Effector CD8-positive, alpha-beta T cell (primary cell): ENCODE measurements around the gene MIGA1.
"Not testable (repeated sequence)": the region's sequence is repeated elsewhere in the genome, so short reads cannot be mapped to it uniquely, and the experiment has no call there.

ENCODE experiments used
- DNase-seq: peaks from one replicate; lab custom pipeline; 2025; lab: John Stamatoyannopoulos, UW

Gene MIGA1

DNA sequence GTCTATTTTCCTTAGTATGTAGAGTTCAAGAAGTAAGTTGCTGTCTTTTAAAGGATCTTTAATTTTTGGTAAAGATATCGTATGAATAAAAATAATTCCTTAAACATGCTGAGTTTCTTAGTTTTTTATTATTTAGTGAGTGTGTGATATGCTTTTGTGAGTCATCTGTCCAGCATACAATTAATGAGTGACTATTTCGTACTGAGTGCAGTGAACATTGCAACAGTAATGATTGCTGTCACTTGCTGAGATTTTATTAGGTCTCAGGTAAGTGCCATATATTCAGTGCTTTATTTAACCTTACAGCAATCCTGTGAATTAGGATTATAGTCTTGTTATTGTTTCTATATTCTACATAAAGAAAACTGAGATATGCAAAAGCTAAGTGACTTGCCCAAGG lies 22.6 kb downstream of the MIGA1 start:
- DNase-seq, result no peak

- no peak for DNase-seq
Measured at GRCh38 chr1:77803371-77803770, 23.9 kb downstream of the MIGA1 start.

GRCh38 chr1:77809787-77810462 lies 30.5 kb downstream of the MIGA1 start:
- not testable (repeated sequence) for DNase-seq

- DNase-seq, result not testable (repeated sequence)
Measured at GRCh38 chr1:77811589-77811988, 32.1 kb downstream of the MIGA1 start.

DNA sequence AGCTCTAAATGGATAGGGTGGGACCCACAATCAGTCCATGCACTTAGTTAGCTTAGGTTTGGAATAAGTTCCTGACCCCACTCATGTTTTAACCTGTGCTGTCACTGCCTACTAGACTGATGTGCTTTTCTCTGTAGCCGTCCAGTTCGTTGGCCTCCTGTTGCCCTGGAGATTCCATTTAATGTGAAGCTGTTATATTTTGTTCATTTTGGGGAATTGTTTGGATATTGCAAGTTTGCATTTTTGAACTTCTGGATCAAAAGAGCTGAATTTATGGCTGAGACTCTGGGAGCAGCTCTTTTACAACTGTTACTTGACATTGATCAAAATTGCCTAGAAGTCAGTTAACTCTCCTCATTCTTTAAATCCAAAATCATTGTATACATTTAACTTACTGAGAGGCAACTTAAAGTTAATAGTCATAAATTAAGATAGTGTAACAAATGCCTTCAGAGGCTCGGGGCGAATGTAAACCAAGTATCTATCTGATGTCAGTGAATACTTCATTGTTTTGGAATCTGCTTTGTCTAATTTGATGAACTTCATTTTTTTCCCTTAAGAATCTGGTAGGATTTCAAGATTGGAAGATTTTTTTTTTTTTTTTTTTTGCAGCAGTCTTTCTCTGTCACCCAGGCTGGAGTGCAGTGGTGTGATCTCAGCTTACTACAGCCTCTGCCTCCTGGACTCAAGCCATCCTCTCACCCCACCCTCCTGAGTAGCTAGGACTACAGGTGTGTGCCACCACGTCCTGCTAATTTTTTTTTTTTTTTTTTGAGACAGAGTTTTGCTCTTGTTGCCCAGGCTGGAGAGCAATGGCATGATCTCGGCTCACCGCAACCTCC lies 38.1 kb downstream of the MIGA1 start:
- DNase-seq, result no peak

DNA sequence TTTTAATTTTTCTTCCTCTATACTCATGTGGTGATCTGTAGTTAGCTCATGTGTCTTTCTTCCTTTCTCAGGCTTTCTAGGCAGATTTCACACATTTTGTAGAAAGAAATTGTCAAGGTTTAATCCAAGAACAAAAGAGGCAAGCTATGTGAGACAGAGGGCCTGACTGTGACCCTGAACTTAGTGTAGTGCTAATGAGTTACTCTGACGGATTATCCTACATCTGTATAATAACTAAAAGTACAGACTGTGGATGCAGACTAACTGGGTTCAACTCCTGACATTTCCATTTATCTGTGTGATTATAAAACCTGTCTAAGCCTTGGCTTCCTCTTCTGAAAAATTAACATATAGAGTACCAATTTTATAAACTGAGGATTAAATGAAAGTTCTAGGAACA lies 40.7 kb downstream of the MIGA1 start:
- no peak for DNase-seq

DNA sequence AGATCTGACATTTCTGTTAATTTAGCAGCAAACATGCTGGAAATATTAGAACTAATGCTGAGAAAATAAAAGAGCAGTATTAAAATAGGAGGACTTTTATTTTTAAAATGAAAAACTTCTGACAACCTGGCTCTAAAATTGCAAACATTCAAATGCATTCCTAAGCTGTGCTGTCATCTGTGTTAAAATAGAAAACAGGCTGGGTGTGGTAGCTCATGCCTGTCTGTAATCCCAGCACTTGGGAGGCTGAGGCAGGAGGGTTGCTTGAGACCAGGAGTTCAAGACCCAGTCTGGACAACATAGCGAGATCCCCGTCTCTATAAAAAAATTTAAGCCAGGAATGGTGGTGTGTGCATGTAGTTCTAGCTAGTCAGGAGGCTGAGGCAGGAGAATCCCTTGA lies 44.6 kb downstream of the MIGA1 start:
- no peak for DNase-seq

DNA sequence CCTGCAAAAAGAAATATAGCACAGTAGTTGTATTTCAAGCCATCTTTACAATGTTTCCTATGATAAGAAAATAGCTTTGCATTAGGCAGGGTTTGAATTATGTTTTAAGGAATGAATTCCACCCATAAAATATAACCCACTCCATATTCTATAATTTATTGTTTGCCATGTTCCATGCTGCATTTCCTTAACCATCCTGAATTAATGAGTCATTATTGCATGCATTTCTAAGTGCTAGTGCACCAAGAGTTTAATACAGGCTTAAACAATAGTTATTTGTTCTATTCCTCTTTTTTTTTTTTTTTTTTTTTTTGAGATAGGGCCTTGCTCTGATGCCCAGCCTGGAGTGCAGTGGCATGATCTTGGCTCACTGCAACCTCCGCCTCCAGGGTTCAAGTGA lies 45.2 kb downstream of the MIGA1 start:
- no peak for DNase-seq

DNA sequence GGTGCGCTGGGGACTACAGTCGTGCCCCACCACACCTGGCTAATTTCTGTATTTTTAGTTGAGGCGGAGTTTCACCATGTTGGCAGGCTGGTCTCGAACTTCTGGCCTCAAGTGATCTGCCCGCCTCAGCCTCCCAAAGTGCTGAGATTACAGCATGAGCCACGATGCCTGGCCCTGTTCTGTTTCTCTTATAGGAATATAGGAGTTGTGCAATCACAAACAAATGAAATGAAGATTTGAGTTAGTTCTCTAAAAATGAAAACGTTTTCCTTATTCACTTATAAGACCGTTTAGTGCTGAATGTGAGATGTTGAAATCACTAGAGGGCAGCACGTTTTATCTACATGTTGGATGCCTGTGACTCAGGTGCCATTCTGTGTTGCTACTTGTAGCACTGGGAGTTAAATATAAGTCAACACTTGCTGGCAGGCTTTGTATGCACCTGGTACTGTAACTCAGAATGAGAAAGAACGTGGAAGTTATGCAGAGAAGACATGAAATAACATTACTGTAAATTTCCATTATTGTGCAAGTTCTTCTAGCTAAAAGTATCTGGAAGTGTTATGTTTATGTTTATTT lies 45.8 kb downstream of the MIGA1 start:
- DNase-seq, result no peak

- not testable (repeated sequence) for DNase-seq
Measured at GRCh38 chr1:77826851-77827250, 47.4 kb downstream of the MIGA1 start.

GRCh38 chr1:77828098-77828497 lies 48.6 kb downstream of the MIGA1 start:
- DNase-seq, result no peak

GRCh38 chr1:77829851-77830250 lies 50.4 kb downstream of the MIGA1 start:
- DNase-seq, result no peak

- no peak for DNase-seq
Measured at GRCh38 chr1:77830946-77831345, 51.5 kb downstream of the MIGA1 start.

DNA sequence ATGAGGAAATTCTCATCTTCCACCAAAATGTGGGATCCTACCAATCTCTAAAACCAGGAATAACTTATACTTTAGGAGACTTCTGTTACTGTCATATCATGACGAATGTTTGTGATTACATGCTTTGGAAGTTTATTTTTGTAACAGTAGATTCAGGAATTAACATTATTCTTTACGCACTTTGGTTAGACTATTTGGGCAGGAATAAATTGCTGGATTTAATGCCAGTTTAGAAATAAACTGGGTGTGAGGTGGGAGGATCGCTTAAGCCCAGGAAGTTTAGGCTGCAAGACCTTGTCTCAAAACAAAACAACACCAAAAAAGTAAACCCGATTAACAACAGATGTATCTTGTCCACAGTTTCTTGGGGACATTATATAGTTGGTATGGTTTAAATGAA lies 52.1 kb downstream of the MIGA1 start:
- DNase-seq, result no peak

GRCh38 chr1:77831976-77832711 lies 52.7 kb downstream of the MIGA1 start:
- no peak for DNase-seq

GRCh38 chr1:77832901-77833300 lies 53.5 kb downstream of the MIGA1 start:
- no peak for DNase-seq

- DNase-seq, result no peak
Measured at GRCh38 chr1:77833521-77834100, 54.2 kb downstream of the MIGA1 start.

GRCh38 chr1:77834771-77835334 lies 55.4 kb downstream of the MIGA1 start:
- DNase-seq, result no peak

GRCh38 chr1:77841574-77841973 lies 62.1 kb downstream of the MIGA1 start:
- DNase-seq, result no peak

DNA sequence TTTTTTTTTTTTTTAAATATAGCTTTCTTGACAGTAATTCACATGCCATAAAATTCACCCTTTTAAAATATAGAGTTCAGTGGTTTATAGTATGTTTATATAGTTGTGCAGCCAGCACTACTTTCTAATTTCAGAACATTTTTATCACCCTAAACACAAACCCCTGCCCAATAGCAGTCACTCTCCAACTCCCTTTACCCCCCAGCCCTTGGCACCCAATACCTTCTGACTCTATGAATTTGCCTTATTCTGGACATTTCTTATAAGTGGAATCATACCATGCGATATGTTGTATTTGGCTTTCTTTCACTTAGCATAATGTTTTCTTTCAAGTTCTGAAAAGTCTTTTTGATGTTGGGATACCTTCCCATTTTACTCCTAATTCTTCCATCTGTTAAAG lies 66.5 kb downstream of the MIGA1 start:
- no peak for DNase-seq

DNA sequence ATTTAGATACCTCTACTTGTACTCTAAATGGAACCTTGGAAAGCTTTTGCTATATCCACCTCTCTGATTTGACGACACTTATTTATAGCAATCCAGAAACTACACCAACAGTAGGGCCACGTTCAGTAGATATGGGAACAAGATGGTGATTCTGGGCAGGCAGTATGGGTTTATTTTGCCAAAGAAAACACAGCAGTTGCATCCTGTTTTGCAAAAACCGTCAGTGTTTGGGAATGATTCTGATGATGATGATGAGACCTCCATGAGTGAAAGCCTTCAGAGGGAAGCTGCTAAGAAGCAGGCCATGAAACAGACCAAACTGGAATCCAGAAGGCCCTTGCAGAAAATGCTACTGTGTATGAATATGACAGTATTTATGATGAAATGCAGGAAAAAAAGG lies 67.5 kb downstream of the MIGA1 start:
- no peak for DNase-seq

DNA sequence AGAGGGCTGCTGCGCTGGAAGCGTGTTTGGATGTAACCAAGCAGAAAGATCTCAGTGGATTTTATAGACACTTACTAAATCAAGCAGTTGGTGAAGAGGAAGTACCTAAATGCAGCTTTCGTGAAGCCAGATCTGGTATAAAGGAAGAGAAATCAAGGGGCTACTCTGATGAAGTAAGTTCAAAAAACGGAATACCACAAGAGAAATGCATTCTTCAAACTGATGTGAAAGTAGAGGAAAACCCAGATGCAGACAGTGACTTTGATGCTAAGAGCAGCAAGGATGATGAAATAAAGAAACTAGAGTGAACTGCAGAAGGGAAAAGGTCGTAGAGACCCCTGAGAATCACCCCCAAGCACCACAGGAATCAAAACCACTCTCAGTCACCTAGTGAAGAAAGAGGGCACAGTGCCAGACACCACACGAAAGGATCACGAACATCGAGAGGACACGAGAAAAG lies 68.2 kb downstream of the MIGA1 start:
- no peak for DNase-seq
